Pancreas (tissue), 10 donors: ENCODE results near the gene ZNF343. TPM values are rescaled to one million over a fixed set of nuclear protein-coding genes. Genes with fewer than 3 reads are reported as not detected.
"Not testable (repeated sequence)": the region's sequence is repeated elsewhere in the genome, so short reads cannot be mapped to it uniquely, and the experiment has no call there.

Experiments used
- ATAC-seq, 4 donors: fragments of 200-7000 bp; cut with Tn5 transposase; one replicate each; pipeline versions ENCODE4 v1.8.0 to v1.9.1; 2020; ENCODE audit warnings: mild to moderate bottlenecking in 4 of 4, moderate library complexity in 4 of 4
- DNase-seq, 6 donors: peaks; one replicate each; pipeline ENCODE4 v3.0.0-alpha.2; 2020
- FAIRE-seq: peaks from 2 replicates; lab custom pipeline; 2012; peaks lifted over from hg19 to GRCh38; lab: Jason Lieb, UNC
- H3K27ac ChIP-seq, 4 donors: fragments of 200-600 bp; sonication (generic); 1 replicate in 3 of 4; 2 replicates in 1 of 4; pipeline versions ENCODE4 v1.5.0 to v1.8.0; 2020
- H3K27me3 ChIP-seq, 4 donors: fragments of 200-600 bp; one replicate each; pipeline ENCODE4 v1.8.0; 2021
- H3K36me3 ChIP-seq, 3 donors: fragments of 200-600 bp; sonication (generic) in 1 of 3; one replicate each; pipeline versions ENCODE4 v1.5.0 to v1.8.0; 2020 to 2021
- H3K4me1 ChIP-seq, 3 donors: fragments of 200-600 bp; one replicate each; pipeline ENCODE4 v1.8.0; 2021
- H3K4me3 ChIP-seq, 4 donors: fragments of 200-600 bp; sonication (generic) in 2 of 4; one replicate each; pipeline versions ENCODE4 v1.5.0 to v1.8.0; 2020 to 2021
- H3K9me3 ChIP-seq, 4 donors: fragments of 200-600 bp; one replicate each; pipeline ENCODE4 v1.8.0; 2021
- CTCF ChIP-seq, 4 donors: fragments of 200-600 bp; sonication (generic) in 3 of 4; IDR thresholded peaks; one replicate each; pipeline versions ENCODE4 v1.5.0 to v1.8.0; 2021; ENCODE audit warnings: antibody characterized with exemption in 4 of 4
- WGBS, 2 donors: extraction: QIAGEN DNeasy Blood & Tissue Kit; methylation state at CpG; one replicate each; pipeline ENCODE4 v1.1.7; 2013; 5-methylcytosine and 5-hydroxymethylcytosine counted together
- intact Hi-C, 3 donors: fragments of 100-400 bp; cut with DNase I; formaldehyde crosslinking; loops; one replicate each; pipeline versions ENCODE4 v1.11.1 to v1.14.2; 2022
- polyA plus RNA-seq, 2 donors: library from polyadenylated mRNA; stranded (reverse); fragments of 200-250 nt; gene quantifications; one replicate each; pipeline ENCODE4 v1.2.3, GENCODE V29; 2013
- total RNA-seq, 6 donors: library from RNA; stranded (reverse); fragmentation: NEBNext Ultra II Directional in 4 of 6; extraction: Animal tissue kit (Norgen Biotek cat#: 25700) in 4 of 6; gene quantifications; one replicate each; pipeline versions ENCODE4 v1.2.1 to v1.2.4, GENCODE V29; 2021 to 2023
- donor health status: healthy with polysubstance abuse.
- donor health status: DM: no; HTN: no; CAD: no; lungs with moderate emphysema.
- donor health status: DM: no; HTN: no; CAD: no.
- donor health status: control.
- donor health status: control.
- donor health status: Bipolar disorder and iron deficiency.
- donor health status: DM: yes; HTN: yes; CAD: no.
- donor health status: DM: no; HTN: no; CAD: no.
- donor health status: DM: no; HTN: no; CAD: no.
- donor health status: DM: yes; HTN: yes; CAD: no.

Gene ZNF343
- total and polyA plus RNA-seq, 8 donors: 3.2 to 7.4 (median 4.7) TPM

- intact Hi-C loops: loop anchor here in 2 of 3 donors (5.0 to 10.0 kb wide), 2 partner anchors 117 to 120 kb away; no protein-coding TSS in a partner anchor
- Histone ChIP-seq H3K27me3 (no peaks in the 10 kb centered on the region), H3K27ac (no peak overlapping the region), H3K9me3 (no peaks in the 10 kb centered on the region), H3K4me1 (no peaks in the 10 kb centered on the region), H3K36me3 (no peaks in the 10 kb centered on the region), H3K4me3 (no peak overlapping the region)
- TF ChIP-seq CTCF (IDR thresholded peaks at IDR 0.05): no peak
- ATAC-seq (no peak), DNase-seq (no peak), FAIRE-seq (no peak)
- WGBS, 2 donors: 59 to 69% methylated on average over 6 of the region's 6 CpGs
Measured at GRCh38 chr20:2527762-2528161, 19.0 kb upstream of the ZNF343 start.

DNA sequence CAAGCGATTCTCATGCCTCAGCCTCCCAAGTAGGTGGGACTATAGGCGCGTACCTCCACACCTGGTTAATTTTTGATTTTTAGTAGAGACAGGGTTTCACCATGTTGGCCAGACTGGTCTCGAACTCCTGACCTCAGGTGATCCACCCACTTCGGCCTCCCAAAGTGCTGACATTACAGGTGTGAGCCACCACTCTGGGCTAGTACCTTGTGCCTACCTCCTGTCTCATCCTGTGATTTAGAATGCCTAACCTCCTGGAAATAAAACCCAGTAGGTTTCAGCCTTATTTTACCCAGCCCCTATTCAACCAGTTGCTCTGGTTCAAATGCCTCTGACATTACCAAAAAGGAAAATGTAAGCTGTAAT lies 17.5 kb upstream of the ZNF343 start:
- not testable (repeated sequence) for H3K36me3 ChIP-seq, ATAC-seq, FAIRE-seq, H3K27me3 ChIP-seq, H3K4me3 ChIP-seq, H3K4me1 ChIP-seq, H3K27ac ChIP-seq, H3K9me3 ChIP-seq, DNase-seq
- intact Hi-C loops: loop anchor here in 2 of 3 donors (5.0 to 10.0 kb wide), 2 partner anchors 119 to 121 kb away; no protein-coding TSS in a partner anchor
- 69 to 75% methylated on average over 5 of the region's 5 CpGs for WGBS, 2 donors

GRCh38 chr20:2524709-2525506 lies 16.2 kb upstream of the ZNF343 start:
- no peak for FAIRE-seq
- 0 to 1% methylated on average over 59 to 64 of the region's 64 CpGs for WGBS, 2 donors
- H3K4me3 ChIP-seq: peak overlapping the region; percentile 58 to 81 (median 74)
- H3K4me1 ChIP-seq: peaks cover 0 to 6% (median 0%) of the 10 kb centered on the region in 3 donors
- H3K27ac ChIP-seq: peak overlapping the region; percentile 36 to 88 (median 66)
- DNase-seq: peak; percentile 17 to 73 (median 40)
- no peaks in the 10 kb centered on the region for H3K27me3 ChIP-seq
- H3K9me3 ChIP-seq: no peaks in the 10 kb centered on the region
- peak; percentile 55 to 75 (median 66) for ATAC-seq
- no peaks in the 10 kb centered on the region for H3K36me3 ChIP-seq
- intact Hi-C loops: loop anchor here in 2 of 3 donors (5.0 to 10.0 kb wide), 2 partner anchors 120 to 122 kb away; no protein-coding TSS in a partner anchor
- no peak for TF ChIP-seq CTCF (IDR thresholded peaks at IDR 0.05)

DNA sequence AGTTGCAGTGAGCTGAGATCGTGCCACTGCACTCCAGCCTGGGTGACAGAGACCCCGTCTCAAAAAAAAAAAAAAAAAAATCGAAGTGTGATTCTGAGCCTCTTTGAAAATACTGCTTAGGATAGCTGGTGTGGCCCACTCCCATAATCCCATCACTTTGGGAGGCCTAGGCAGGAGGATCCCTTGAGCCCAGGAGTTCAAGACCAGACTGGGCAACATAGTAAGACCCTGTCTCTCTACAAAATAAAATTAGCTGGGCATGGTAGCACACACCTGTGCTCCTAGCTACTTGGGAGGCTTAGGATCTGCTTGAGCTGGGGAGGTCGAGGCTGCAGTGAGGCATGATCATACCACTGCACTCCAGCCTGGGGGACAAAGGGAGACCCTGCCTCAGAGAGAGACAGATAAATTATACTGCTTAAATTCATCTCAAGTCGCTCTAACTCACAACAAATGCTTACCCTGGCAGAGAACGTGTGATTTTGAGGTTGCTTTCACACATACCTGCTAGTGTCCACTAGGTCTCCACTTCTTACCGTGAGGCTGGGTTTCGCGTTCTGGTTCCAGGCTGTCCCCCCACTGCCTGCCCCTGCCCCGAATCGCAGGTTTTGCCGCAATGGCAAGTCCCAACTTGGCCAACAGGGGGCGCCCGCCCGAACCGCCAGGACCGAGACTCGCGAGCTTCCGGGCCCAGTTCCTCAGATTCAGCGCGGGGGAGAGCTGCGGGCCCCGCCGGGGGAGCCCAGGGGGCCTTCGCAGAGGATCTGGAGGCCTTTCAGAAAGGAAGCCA lies 15.4 kb upstream of the ZNF343 start:
- Histone ChIP-seq H3K27me3 (no peaks in the 10 kb centered on the region), H3K4me1 (peaks cover 0 to 6% (median 0%) of the 10 kb centered on the region in 3 donors), H3K36me3 (no peaks in the 10 kb centered on the region), H3K27ac (peak overlapping the region; percentile 36 to 88 (median 66)), H3K9me3 (no peaks in the 10 kb centered on the region), H3K4me3 (peak overlapping the region; percentile 58 to 81 (median 74))
- DNase-seq (peak; percentile 77 to 98 (median 86)), ATAC-seq (peak; percentile 77 to 91 (median 88)), FAIRE-seq (no peak)
- WGBS, 2 donors: 9 to 10% methylated on average over 26 of the region's 26 CpGs
- intact Hi-C loops: loop anchor here in 1 of 3 donors (10.0 kb wide), 1 partner anchor 121 kb away; no protein-coding TSS in a partner anchor
- peak; percentile 92 to 98 (median 96) for TF ChIP-seq CTCF (IDR thresholded peaks at IDR 0.05)

GRCh38 chr20:2522826-2523429 lies 14.2 kb upstream of the ZNF343 start:
- FAIRE-seq, ATAC-seq: not testable (repeated sequence)
- 78 to 85% methylated on average over 5 of the region's 5 CpGs for WGBS, 2 donors

More at GRCh38 chr20:2522826-2523429, 14.2 kb upstream of the ZNF343 start:
- not testable (repeated sequence) for H3K36me3 ChIP-seq, H3K4me1 ChIP-seq, H3K27me3 ChIP-seq, H3K4me3 ChIP-seq, H3K9me3 ChIP-seq, DNase-seq, H3K27ac ChIP-seq
- intact Hi-C loops: loop anchor here in 1 of 3 donors (10.0 kb wide), 1 partner anchor 122 kb away; no protein-coding TSS in a partner anchor
